Left ventricle myocardium inferior (tissue), 1 donor: ENCODE results near the gene AMACR. TPM values are rescaled to one million over a fixed set of nuclear protein-coding genes. Genes with fewer than 3 reads are reported as not detected.

ENCODE experiments used
- DNase-seq: peaks from one replicate; pipeline ENCODE4 v3.0.0-alpha.2; 2020
- H3K27ac ChIP-seq: fragments of 200-600 bp; replicated peaks from 2 replicates; pipeline ENCODE4 v1.8.0; 2021
- H3K27me3 ChIP-seq: fragments of 200-600 bp; 2 replicates; pipeline ENCODE4 v1.8.0; 2021; ENCODE audit warnings: low read depth
- H3K36me3 ChIP-seq: fragments of 200-600 bp; 2 replicates; pipeline ENCODE4 v1.8.0; 2021
- H3K4me1 ChIP-seq: fragments of 200-600 bp; 2 replicates; pipeline ENCODE4 v1.8.0; 2021
- H3K4me3 ChIP-seq: fragments of 200-600 bp; 2 replicates; pipeline ENCODE4 v1.8.0; 2021; ENCODE audit warnings: mild to moderate bottlenecking, moderate library complexity
- H3K9me3 ChIP-seq: fragments of 200-600 bp; replicated peaks from 2 replicates; pipeline ENCODE4 v1.8.0; 2021
- CTCF ChIP-seq: fragments of 200-600 bp; IDR thresholded peaks from 2 replicates; pipeline ENCODE4 v1.8.0; 2021; ENCODE audit warnings: antibody characterized with exemption, mild to moderate bottlenecking, borderline replicate concordance
- intact Hi-C: fragments of 100-400 bp; cut with micrococcal nuclease; formaldehyde crosslinking; loops from one replicate; pipeline ENCODE4 v1.11.0; 2022
- total RNA-seq: library from RNA; stranded (reverse); fragmentation: NEBNext Ultra II Directional; extraction: Animal tissue kit (Norgen Biotek cat#: 25700); gene quantifications from one replicate; pipeline ENCODE4 v1.2.1, GENCODE V29; 2021
- donor health status: DM: no; HTN: yes; CAD: no; lungs with severe emphysema.

The AMACR gene
- total RNA-seq, 1 donor from 2014 or later = 6.1 TPM

GRCh38 chr5:34040472-34040871 lies 32.6 kb upstream of the AMACR start:
- no peak for TF ChIP-seq CTCF
- intact Hi-C loops = no loop called here
- H3K9me3 ChIP-seq = no peaks in the 10 kb centered on the region
- no peak overlapping the region for H3K4me3 ChIP-seq
- H3K27ac ChIP-seq = no peak overlapping the region
- H3K36me3 ChIP-seq = no peaks in the 10 kb centered on the region
- peaks cover 43% of the 10 kb centered on the region for H3K4me1 ChIP-seq
- DNase-seq = no peak
- H3K27me3 ChIP-seq = no peaks in the 10 kb centered on the region

- Histone ChIP-seq H3K4me1 (peaks cover 35% of the 10 kb centered on the region), H3K4me3 (no peak overlapping the region), H3K36me3 (peaks cover 7% of the 10 kb centered on the region), H3K9me3 (no peaks in the 10 kb centered on the region), H3K27me3 (no peaks in the 10 kb centered on the region), H3K27ac (no peak overlapping the region)
- TF ChIP-seq CTCF = no peak
- no peak for DNase-seq
- intact Hi-C loops = no loop called here
Observed at GRCh38 chr5:34039398-34040157, 31.7 kb upstream of the AMACR start.

GRCh38 chr5:34038838-34039237 lies 31.0 kb upstream of the AMACR start:
- Histone ChIP-seq H3K27ac (no peak overlapping the region), H3K4me1 (peaks cover 31% of the 10 kb centered on the region), H3K4me3 (no peak overlapping the region), H3K27me3 (no peaks in the 10 kb centered on the region), H3K36me3 (peaks cover 7% of the 10 kb centered on the region), H3K9me3 (no peaks in the 10 kb centered on the region)
- TF ChIP-seq CTCF = no peak
- intact Hi-C loops = no loop called here
- no peak for DNase-seq

- H3K9me3 ChIP-seq = no peaks in the 10 kb centered on the region
- no peak overlapping the region for H3K27ac ChIP-seq
- intact Hi-C loops = no loop called here
- H3K4me1 ChIP-seq = peaks cover 26% of the 10 kb centered on the region
- DNase-seq = no peak
- peaks cover 7% of the 10 kb centered on the region for H3K36me3 ChIP-seq
- no peaks in the 10 kb centered on the region for H3K27me3 ChIP-seq
- H3K4me3 ChIP-seq = no peak overlapping the region
- no peak for TF ChIP-seq CTCF
Observed at GRCh38 chr5:34038390-34038789, 30.5 kb upstream of the AMACR start.

GRCh38 chr5:34037726-34038125 lies 29.9 kb upstream of the AMACR start:
- intact Hi-C loops = no loop called here
- H3K9me3 ChIP-seq = no peaks in the 10 kb centered on the region
- no peak for TF ChIP-seq CTCF
- no peak overlapping the region for H3K27ac ChIP-seq
- H3K27me3 ChIP-seq = no peaks in the 10 kb centered on the region
- peaks cover 7% of the 10 kb centered on the region for H3K36me3 ChIP-seq
- DNase-seq = no peak
- H3K4me3 ChIP-seq = no peak overlapping the region
- H3K4me1 ChIP-seq = peaks cover 19% of the 10 kb centered on the region
